ENCODE results near the gene TMEM63C.
"Not testable (repeated sequence)": the region's sequence is repeated elsewhere in the genome, so short reads cannot be mapped to it uniquely, and the experiment has no call there.

TMEM63C gene

DNA sequence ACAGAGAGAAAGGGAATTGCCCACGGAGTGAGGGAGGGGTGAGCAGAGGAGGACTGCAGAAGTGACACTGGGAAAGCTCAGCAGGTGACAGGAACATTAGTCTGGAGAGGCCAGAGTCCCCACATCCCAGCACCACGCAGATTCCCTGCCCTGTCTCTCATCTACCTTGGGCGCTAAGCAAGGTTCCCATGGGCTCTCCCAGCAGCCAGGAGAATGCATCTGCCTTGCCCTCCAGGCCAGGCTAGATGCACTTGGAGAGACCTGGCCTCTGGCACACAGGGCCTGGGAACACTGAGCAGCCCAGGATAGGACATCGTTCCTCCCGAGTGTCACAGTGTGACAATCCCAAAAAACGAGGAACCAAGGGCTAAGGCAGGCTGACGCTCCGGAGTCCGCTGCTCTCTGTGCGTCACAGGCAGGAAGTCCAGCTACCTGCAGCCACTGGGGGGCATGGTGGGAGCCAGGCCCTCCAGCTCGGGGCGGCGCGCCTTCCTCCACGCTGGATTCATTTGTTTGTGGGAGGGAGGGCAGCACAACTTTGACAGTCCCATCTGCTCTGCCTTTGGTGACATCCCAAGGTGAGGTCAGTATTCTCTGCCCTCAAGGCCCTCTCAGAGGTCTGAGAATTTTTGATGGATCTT lies 94.8 kb downstream of the TMEM63C start:
- DNase-seq (ENCODE audit: insufficient read length) (no peak), FAIRE-seq (no peak)
- no peak for TF ChIP-seq TAF1 (IDR thresholded peaks at IDR 0.05; ENCODE audit: borderline replicate concordance, low read depth, low read length)
- no peak for TF ChIP-seq POLR2AphosphoS5 (IDR thresholded peaks at IDR 0.05; ENCODE audit: low read depth, low read length)
- no peak for TF ChIP-seq POLR2A (IDR thresholded peaks at IDR 0.05; ENCODE audit: low read depth, low read length)

DNA sequence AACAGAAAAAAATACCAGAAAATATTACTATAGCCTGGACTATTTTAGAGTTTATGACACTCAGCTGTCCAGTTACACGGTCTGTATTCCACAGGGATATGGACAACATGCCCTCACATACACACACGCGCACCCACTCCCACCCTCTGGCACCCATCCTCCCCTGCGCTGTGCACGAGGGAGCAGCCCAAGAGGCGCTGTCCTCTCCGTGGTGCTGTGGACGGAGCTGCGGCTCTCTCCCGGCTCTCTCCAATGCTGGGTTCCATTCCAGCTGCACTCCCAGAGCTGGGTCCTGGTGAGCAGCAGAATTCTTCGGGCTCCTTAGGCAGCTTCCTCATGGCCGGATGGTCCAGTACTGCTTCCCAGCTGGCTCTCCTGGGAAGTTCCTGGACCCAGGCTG lies 95.4 kb downstream of the TMEM63C start:
- DNase-seq (ENCODE audit: insufficient read length) = no peak
- TF ChIP-seq TAF1 (IDR thresholded peaks at IDR 0.05; ENCODE audit: borderline replicate concordance, low read depth, low read length) = no peak
- no peak for TF ChIP-seq POLR2A (IDR thresholded peaks at IDR 0.05; ENCODE audit: low read depth, low read length)
- no peak for TF ChIP-seq POLR2AphosphoS5 (IDR thresholded peaks at IDR 0.05; ENCODE audit: low read depth, low read length)
- FAIRE-seq = no peak

DNA sequence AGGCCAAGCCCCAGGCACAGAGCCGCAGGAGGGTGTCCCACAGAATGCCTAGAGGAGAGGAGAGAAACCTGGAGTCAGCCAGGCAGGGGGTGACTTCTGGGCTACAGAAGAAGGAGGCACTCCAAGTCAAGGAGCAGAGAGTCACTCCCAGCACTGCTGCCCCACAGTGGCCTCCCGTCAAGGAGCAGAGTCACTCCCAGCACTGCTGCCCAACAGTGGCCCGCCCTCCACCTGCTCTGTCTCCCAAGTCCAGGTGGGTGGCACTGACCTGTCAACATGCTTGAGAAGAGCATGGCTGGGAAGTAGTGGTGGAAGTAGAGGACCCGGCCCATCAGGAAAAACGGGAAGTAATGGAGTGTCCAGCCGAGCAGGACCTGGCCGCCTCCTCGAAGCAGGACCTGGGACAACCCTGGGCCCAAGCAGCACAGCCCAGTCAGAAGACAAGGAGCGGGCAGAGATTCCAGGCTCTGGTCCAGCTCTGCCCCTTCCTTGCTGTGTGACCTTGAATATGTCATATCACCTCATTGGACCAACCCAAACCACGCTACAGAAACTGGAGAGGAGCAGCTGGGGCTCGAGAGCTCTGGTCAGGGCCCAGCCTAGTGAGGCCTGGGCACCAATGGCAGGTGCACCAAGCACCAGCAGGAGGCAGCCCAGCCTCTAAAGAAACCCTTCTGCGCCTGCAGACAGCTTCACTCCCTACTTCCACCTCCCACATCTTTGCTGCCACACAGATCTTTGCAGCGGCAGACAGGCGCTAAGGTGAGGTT lies 97.0 kb downstream of the TMEM63C start:
- FAIRE-seq (no peak), DNase-seq (ENCODE audit: insufficient read length) (no peak)
- TF ChIP-seq POLR2AphosphoS5 (IDR thresholded peaks at IDR 0.05; ENCODE audit: low read depth, low read length) (no peak), TAF1 (IDR thresholded peaks at IDR 0.05; ENCODE audit: borderline replicate concordance, low read depth, low read length) (no peak), POLR2A (IDR thresholded peaks at IDR 0.05; ENCODE audit: low read depth, low read length) (no peak)

DNA sequence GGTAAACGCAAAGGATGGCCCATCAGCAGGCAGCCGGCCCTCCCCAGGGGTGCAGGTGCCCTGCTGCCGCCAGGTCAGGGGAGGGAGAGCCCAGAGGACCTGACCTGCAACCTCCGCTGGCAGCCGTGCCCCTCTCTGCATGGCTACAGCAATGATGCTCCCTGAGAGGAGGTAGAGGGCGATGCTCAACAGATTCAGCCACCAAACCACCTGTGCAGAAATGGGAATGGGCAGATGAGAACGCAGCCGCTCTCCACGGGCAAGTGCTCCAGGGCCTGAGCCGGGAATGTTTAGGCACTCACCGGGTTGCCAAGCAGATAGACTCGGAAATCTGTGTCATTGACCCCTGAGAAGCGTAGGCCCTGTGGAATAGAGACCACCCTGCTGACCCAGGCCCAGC lies 98.1 kb downstream of the TMEM63C start:
- DNase-seq (ENCODE audit: insufficient read length) (no peak), FAIRE-seq (no peak)
- TF ChIP-seq POLR2AphosphoS5 (IDR thresholded peaks at IDR 0.05; ENCODE audit: low read depth, low read length) = no peak
- no peak for TF ChIP-seq POLR2A (IDR thresholded peaks at IDR 0.05; ENCODE audit: low read depth, low read length)
- TF ChIP-seq TAF1 (IDR thresholded peaks at IDR 0.05; ENCODE audit: borderline replicate concordance, low read depth, low read length) = no peak

DNA sequence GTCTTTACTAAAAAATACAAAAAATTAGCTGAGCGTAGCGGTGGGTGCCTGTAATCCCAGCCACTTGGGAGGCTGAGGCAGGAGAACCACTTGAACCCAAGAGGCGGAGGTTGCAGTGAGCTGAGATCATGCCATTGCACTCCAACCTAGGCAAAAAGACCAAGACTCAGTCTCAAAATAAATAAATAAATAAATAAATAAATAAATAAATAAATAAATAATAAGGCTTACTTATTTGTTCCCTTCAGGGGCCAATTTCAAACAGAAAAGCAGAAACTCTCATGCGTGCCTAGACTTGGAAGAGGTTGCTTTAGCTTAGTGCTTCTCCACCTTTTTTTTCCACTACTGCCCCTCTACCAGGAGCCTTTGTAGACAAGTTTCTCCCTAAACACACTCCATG lies 99.3 kb downstream of the TMEM63C start:
- FAIRE-seq; DNase-seq (ENCODE audit: insufficient read length): not testable (repeated sequence)

DNA sequence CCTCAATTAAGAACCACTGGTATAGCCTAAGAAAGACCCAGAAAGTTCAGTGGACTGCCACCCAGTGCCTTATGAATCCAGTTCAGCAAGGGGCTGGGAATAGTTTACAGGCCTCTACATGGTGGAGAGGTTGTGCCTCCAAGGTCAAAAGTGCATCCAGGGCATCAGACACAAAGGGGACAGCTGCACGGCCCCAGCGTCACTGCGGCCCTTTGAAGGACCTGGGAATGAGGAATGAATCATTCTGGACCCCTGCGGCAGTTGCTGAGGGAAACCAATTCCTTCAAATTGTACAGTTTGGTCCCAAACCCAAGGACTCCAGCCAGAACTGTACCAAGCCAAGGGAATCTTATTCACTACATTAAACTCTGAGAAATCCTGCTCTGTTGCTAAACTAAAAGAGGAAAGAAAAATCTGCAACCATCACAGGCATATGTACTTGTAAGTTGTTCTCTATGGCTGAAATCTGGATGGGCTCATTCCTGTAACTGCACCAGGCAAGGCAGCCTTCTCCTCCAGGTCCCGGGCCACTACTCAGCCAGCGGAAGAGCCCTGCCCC lies 100.3 kb downstream of the TMEM63C start:
- DNase-seq (ENCODE audit: insufficient read length) (no peak), FAIRE-seq (no peak)
- TF ChIP-seq TAF1 (IDR thresholded peaks at IDR 0.05; ENCODE audit: borderline replicate concordance, low read depth, low read length) = no peak
- no peak for TF ChIP-seq POLR2A (IDR thresholded peaks at IDR 0.05; ENCODE audit: low read depth, low read length)
- TF ChIP-seq POLR2AphosphoS5 (IDR thresholded peaks at IDR 0.05; ENCODE audit: low read depth, low read length) = no peak

DNA sequence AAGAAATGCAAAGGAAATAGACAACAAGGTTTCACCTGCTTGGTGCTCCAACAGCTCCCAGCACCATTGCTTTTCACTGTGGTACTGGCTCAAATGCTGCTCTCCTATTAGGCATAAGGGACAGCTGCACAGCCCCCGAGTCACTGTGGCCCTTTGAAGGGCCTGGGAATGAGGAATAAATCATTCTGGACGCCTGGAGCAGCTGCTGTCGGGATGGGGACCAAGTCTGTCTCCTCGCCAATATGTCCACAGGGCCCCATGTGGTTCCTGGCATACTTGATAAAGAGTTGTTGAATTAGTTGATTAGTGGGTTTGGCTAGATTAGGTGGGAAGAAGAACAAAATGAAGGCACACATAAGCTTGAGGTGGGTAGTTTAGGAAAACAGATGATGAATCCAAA lies 102.5 kb downstream of the TMEM63C start:
- DNase-seq (ENCODE audit: insufficient read length) (no peak), FAIRE-seq (no peak)
- TF ChIP-seq POLR2AphosphoS5 (IDR thresholded peaks at IDR 0.05; ENCODE audit: low read depth, low read length) (no peak), TAF1 (IDR thresholded peaks at IDR 0.05; ENCODE audit: borderline replicate concordance, low read depth, low read length) (no peak), POLR2A (IDR thresholded peaks at IDR 0.05; ENCODE audit: low read depth, low read length) (no peak)

DNA sequence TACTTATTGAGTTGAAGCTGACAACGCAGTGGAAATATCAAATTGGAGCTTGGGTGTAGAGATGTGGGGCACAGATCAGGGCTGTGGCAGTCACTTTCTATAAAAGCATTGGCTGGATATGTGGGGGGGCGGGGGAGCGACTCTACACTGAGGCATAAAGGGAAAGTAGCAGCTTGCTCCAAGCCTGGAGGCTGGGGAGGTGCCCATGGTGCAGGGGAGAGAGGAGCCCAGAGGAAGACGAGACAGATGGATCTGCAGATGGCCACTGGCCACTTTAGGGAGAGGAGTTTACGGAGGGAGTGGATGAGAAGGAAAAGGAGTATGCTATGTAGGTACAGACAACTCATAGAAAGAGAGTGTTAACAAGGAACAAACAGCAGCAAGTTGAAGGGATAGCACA lies 102.9 kb downstream of the TMEM63C start:
- FAIRE-seq (no peak), DNase-seq (ENCODE audit: insufficient read length) (no peak)
- TF ChIP-seq POLR2A (IDR thresholded peaks at IDR 0.05; ENCODE audit: low read depth, low read length) = no peak
- no peak for TF ChIP-seq POLR2AphosphoS5 (IDR thresholded peaks at IDR 0.05; ENCODE audit: low read depth, low read length)
- no peak for TF ChIP-seq TAF1 (IDR thresholded peaks at IDR 0.05; ENCODE audit: borderline replicate concordance, low read depth, low read length)

DNA sequence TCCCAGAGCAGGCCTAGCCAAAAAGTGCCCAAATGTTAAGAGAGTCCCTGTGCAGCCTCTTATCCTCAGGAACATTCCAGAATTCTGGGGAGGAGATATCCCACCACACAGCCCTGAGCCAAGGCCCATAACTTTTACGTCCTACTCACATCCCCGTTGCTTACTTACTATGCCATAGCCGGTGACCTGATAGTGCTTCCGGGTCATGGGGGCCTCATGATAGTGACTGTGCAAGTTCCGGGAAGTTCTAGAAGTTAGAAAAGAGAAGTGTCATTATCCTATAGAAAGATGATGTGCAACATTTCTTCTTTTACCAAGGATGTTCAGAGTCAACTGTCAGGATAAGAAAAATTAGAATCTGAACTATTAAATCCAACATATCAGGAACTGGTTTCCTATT lies 105.0 kb downstream of the TMEM63C start:
- no peak for TF ChIP-seq TAF1 (IDR thresholded peaks at IDR 0.05; ENCODE audit: borderline replicate concordance, low read depth, low read length)
- DNase-seq (ENCODE audit: insufficient read length) (no peak), FAIRE-seq (no peak)

DNA sequence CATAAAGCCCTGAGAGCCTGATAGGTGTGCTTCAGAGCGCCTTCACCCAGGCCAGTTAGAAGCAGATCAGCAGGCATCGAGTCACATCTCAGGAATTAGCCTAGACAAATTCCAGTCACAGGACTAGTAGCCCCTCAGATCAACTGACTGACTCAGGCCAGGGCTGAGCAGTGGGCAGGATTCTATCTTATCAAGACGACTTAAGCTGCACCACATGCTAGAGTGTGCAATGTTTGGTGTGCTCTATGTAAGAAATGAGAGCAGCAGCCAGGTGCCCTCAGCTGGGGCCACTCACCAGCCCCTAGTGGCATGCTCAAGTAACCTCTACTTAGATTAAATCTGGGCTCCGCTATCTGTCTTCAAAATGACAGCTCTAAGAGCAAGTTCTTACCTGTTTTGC lies 109.1 kb downstream of the TMEM63C start:
- FAIRE-seq = no peak
- no peak for DNase-seq (ENCODE audit: insufficient read length)
- TF ChIP-seq TAF1 (IDR thresholded peaks at IDR 0.05; ENCODE audit: borderline replicate concordance, low read depth, low read length) = no peak

DNA sequence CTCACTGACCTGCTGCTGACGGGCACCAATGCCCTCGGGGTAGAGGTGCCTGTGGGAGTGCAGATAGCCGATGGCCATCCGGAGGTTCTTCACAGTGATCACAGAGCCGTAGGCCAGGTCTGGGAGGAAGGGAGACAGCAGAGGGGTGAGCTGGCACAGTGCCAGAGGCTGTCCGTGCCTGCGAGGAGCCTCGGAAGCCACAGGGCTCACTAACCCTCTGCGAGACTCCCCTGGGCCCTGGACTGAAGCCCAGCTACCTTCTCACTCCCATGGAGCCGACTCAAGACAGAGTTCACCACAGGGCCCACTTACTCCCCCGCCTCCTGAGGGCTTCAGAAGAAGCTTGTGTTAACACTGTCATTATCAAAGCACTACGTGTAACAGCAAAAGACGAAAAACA lies 114.6 kb downstream of the TMEM63C start:
- no peak for DNase-seq (ENCODE audit: insufficient read length)
- FAIRE-seq = no peak
- no peak for TF ChIP-seq TAF1 (IDR thresholded peaks at IDR 0.05; ENCODE audit: borderline replicate concordance, low read depth, low read length)

DNA sequence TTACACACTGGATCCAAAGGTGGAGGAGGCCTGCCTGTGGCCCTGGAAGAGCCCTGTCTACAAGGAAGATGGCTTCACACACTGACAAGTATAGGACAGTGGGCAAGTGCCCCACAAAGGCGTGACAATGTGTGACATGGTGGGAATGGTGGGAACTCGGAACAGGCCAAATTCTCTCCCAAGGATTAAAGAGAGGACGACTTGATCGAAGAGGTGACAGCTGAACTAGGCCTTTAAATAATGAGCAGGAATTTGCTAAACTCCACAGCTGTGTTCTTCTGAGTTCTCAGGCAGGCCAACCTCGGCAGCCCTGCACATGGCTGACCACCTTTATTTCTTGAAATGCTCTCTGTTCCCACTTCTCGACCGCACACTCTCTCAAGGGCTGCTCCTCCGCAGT lies 115.3 kb downstream of the TMEM63C start:
- FAIRE-seq = no peak
- DNase-seq (ENCODE audit: insufficient read length) = no peak
- no peak for TF ChIP-seq POLR2A (IDR thresholded peaks at IDR 0.05; ENCODE audit: low read depth, low read length)
- TF ChIP-seq POLR2AphosphoS5 (IDR thresholded peaks at IDR 0.05; ENCODE audit: low read depth, low read length) = no peak
- TF ChIP-seq TAF1 (IDR thresholded peaks at IDR 0.05; ENCODE audit: borderline replicate concordance, low read depth, low read length) = no peak
